ENCODE data around the gene LRCH3. TPM values are rescaled to one million over a fixed set of nuclear protein-coding genes. Genes with fewer than 3 reads are reported as not detected.

Gene LRCH3
- total RNA-seq, 1 donor from 2014 or later = 96.1 TPM

GRCh38 chr3:197794115-197794514 lies 3.1 kb downstream of the LRCH3 start:
- peaks cover 80% of the 10 kb centered on the region for H3K4me1 Mint-ChIP-seq
- DNase-seq (no peak), ATAC-seq (ENCODE audit: low read depth) (no peak)
- CTCF ChIA-PET = interaction anchor here (0.9 kb wide), 1 partner anchor 195 kb away, joined by 3 read pairs; no protein-coding TSS in a partner anchor
- no peaks in the 10 kb centered on the region for H3K9me3 Mint-ChIP-seq
- POLR2A ChIA-PET = interaction anchor here (0.9 to 1.3 kb wide), 3 partner anchors 12 to 80 kb away, joined by 3 to 8 read pairs (median 3); no protein-coding TSS in a partner anchor
- H3K36me3 Mint-ChIP-seq (ENCODE audit: low read depth) = peaks cover 9% of the 10 kb centered on the region
- intact Hi-C loops (cut with micrococcal nuclease) = loop anchor here (5.0 kb wide), 1 partner anchor 158 kb away; the partner anchor contains the start of gene RPL35A
- H3K27ac Mint-ChIP-seq = peak overlapping the region; percentile 80
- peak overlapping the region; percentile 19 for H3K4me3 Mint-ChIP-seq
- no peaks in the 10 kb centered on the region for H3K27me3 Mint-ChIP-seq
- TF ChIP-seq, protein P1, sequence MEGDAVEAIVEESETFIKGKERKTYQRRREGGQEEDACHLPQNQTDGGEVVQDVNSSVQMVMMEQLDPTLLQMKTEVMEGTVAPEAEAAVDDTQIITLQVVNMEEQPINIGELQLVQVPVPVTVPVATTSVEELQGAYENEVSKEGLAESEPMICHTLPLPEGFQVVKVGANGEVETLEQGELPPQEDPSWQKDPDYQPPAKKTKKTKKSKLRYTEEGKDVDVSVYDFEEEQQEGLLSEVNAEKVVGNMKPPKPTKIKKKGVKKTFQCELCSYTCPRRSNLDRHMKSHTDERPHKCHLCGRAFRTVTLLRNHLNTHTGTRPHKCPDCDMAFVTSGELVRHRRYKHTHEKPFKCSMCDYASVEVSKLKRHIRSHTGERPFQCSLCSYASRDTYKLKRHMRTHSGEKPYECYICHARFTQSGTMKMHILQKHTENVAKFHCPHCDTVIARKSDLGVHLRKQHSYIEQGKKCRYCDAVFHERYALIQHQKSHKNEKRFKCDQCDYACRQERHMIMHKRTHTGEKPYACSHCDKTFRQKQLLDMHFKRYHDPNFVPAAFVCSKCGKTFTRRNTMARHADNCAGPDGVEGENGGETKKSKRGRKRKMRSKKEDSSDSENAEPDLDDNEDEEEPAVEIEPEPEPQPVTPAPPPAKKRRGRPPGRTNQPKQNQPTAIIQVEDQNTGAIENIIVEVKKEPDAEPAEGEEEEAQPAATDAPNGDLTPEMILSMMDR (IDR thresholded peaks at IDR 0.05) = no peak

DNA sequence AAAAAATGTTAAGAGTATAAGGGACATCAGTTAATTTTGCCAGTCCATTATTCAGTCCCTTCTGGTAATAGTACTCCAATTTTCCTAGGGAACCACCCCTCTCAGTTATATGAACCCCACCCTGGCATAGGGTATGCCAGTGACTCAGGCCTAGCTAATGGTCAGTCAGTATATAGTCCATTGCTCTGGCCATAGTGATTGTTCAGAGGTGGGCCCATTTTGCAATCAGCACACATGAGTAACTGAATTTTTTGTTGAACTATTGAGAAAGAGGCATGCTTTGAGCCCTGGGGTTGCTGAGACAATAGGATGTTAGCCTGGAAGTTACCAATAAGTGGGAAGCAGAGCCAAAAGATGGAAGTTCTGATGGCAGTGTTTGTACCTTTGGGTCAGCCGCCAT lies 4.1 kb downstream of the LRCH3 start:
- Mint-ChIP-seq H3K36me3 (ENCODE audit: low read depth) (peaks cover 9% of the 10 kb centered on the region), H3K27me3 (no peaks in the 10 kb centered on the region), H3K27ac (peak overlapping the region; percentile 50), H3K4me1 (peaks cover 75% of the 10 kb centered on the region), H3K4me3 (no peak overlapping the region), H3K9me3 (no peaks in the 10 kb centered on the region)
- DNase-seq (no peak), ATAC-seq (ENCODE audit: low read depth) (no peak)
- intact Hi-C loops (cut with micrococcal nuclease) = no loop called here
- POLR2A ChIA-PET = interaction anchor here (1.3 to 1.5 kb wide), 2 partner anchors 13 to 81 kb away, joined by 3 to 5 read pairs; no protein-coding TSS in a partner anchor
- TF ChIP-seq, protein P1 (IDR thresholded peaks at IDR 0.05) = no peak
- CTCF ChIA-PET = no interaction called here

GRCh38 chr3:197796087-197796486 lies 5.0 kb downstream of the LRCH3 start:
- ChIA-PET POLR2A (interaction anchor here (0.7 to 1.5 kb wide), 2 partner anchors 10 to 14 kb away, joined by 5 to 13 read pairs; no protein-coding TSS in a partner anchor), CTCF (no interaction called here)
- DNase-seq = no peak
- intact Hi-C loops (cut with micrococcal nuclease) = no loop called here
- Mint-ChIP-seq H3K36me3 (ENCODE audit: low read depth) (peaks cover 8% of the 10 kb centered on the region), H3K27me3 (no peaks in the 10 kb centered on the region), H3K4me1 (peaks cover 77% of the 10 kb centered on the region), H3K27ac (peak overlapping the region; percentile 68), H3K9me3 (no peaks in the 10 kb centered on the region), H3K4me3 (no peak overlapping the region)
- TF ChIP-seq, protein P1 (IDR thresholded peaks at IDR 0.05) = no peak
- no peak for ATAC-seq (ENCODE audit: low read depth)

- Mint-ChIP-seq H3K27ac (peak overlapping the region; percentile 67), H3K9me3 (no peaks in the 10 kb centered on the region), H3K4me1 (peaks cover 80% of the 10 kb centered on the region), H3K36me3 (ENCODE audit: low read depth) (no peaks in the 10 kb centered on the region), H3K4me3 (peak overlapping the region; percentile 13), H3K27me3 (no peaks in the 10 kb centered on the region)
- DNase-seq (no peak), ATAC-seq (ENCODE audit: low read depth) (peak; percentile 59)
- ChIA-PET CTCF (no interaction called here), POLR2A (interaction anchor here (1.0 to 1.7 kb wide), 4 partner anchors 8 to 87 kb away, joined by 3 to 5 read pairs (median 4); partner anchors contain the start of gene LRCH3)
- TF ChIP-seq, protein P1 (IDR thresholded peaks at IDR 0.05) = no peak
- intact Hi-C loops (cut with micrococcal nuclease) = no loop called here
These were observed 7.8 kb downstream of the LRCH3 start for GRCh38 chr3:197798863-197799262.

DNA sequence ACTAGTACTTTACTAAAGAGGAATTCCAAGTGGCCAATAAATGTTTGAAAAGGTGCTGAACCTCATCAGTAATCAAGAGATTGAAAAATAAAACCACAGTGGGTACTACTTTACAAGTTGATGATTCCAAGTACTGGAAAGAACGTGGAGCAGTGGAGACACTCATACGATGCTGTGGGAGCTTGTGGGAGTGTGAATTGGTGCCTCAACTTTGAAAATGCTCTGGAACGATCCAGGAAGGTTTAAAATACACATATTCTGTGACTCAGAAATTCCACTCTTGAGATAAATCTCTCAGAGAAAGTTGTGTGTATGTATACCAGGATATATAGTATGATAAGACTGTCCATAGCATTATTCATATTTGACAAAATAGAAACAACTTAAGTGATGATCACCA lies 9.3 kb downstream of the LRCH3 start:
- POLR2A ChIA-PET = interaction anchor here (0.8 to 1.7 kb wide), 2 partner anchors 9 to 30 kb away, joined by 3 to 12 read pairs; partner anchors contain the start of gene LRCH3
- no peak for ATAC-seq (ENCODE audit: low read depth)
- Mint-ChIP-seq H3K4me3 (no peak overlapping the region), H3K4me1 (peaks cover 70% of the 10 kb centered on the region), H3K9me3 (no peaks in the 10 kb centered on the region), H3K27me3 (no peaks in the 10 kb centered on the region), H3K27ac (peak overlapping the region; percentile 53), H3K36me3 (ENCODE audit: low read depth) (peaks cover 2% of the 10 kb centered on the region)
- TF ChIP-seq, protein P1 (IDR thresholded peaks at IDR 0.05) = no peak
- no peak for DNase-seq
- intact Hi-C loops (cut with micrococcal nuclease) = loop anchor here (5.0 kb wide), 2 partner anchors 108 to 128 kb away; no protein-coding TSS in a partner anchor
- CTCF ChIA-PET = interaction anchor here (0.8 to 2.3 kb wide), 4 partner anchors 9 to 200 kb away, joined by 3 to 11 read pairs (median 5); partner anchors contain the start of gene LRCH3

Data from activated B cell treated with CpG ODN at 0.5 μM for 24 hours (primary cell).